IMR-90 (cell line): ENCODE measurements around the gene MYH10. TPM values are rescaled to one million over a fixed set of nuclear protein-coding genes. Genes with fewer than 3 reads are reported as not detected.

Source experiments
- ATAC-seq: fragments of 200-7000 bp; cut with Tn5 transposase; 2 replicates; pipeline ENCODE4 v1.9.1; 2020; ENCODE audit warnings: low read depth, mild to moderate bottlenecking, moderate library complexity
- BruUV-seq: library from RNA; stranded (reverse); fragments of 400-500 nt; replicated peaks from 2 replicates; lab custom pipeline; 2021; lab: Mats Ljungman, UMichigan
- CTCF ChIA-PET: fragments of 300-600 bp; formaldehyde crosslinking; extraction: SDS; loops from one replicate; lab custom pipeline; 2021; ENCODE audit warnings: antibody characterized with exemption; lab: Yijun Ruan, JAX
- POLR2A ChIA-PET: fragments of 300-600 bp; sonication (Branson Sonifier 250); formaldehyde crosslinking; loops from one replicate; lab custom pipeline; 2022; ENCODE audit warnings: antibody characterized with exemption; ENCODE audit not compliant: unreplicated experiment; lab: Charles Lee
- DNase-seq: peaks from one replicate; pipeline ENCODE4 v3.0.0; 2013
- H2AFZ ChIP-seq: replicated peaks from 2 replicates; pipeline ENCODE3; 2013; ENCODE audit warnings: low read length, mild to moderate bottlenecking; ENCODE audit not compliant: poor library complexity
- H2AK5ac ChIP-seq: 2 replicates; pipeline ENCODE4 v1.6.1; 2013; ENCODE audit warnings: low read depth, low read length, inconsistent platforms
- H2AK9ac ChIP-seq: replicated peaks from 2 replicates; pipeline ENCODE3; 2013; ENCODE audit warnings: mild to moderate bottlenecking, low read depth, low read length, moderate library complexity; ENCODE audit not compliant: poor library complexity
- H2BK120ac ChIP-seq: 2 replicates; pipeline ENCODE4 v1.6.1; 2013; ENCODE audit warnings: low read depth, low read length, inconsistent platforms
- H2BK15ac ChIP-seq: 3 replicates; pipeline ENCODE4 v1.6.1; 2013; ENCODE audit warnings: low read depth, low read length, inconsistent platforms
- H2BK20ac ChIP-seq: 2 replicates; pipeline ENCODE4 v1.6.1; 2013; ENCODE audit warnings: low read depth, mild to moderate bottlenecking, inconsistent platforms, low read length, moderate library complexity
- H2BK5ac ChIP-seq: 2 replicates; pipeline ENCODE4 v1.6.1; 2013; ENCODE audit warnings: mild to moderate bottlenecking, low read depth, low read length, inconsistent platforms; ENCODE audit not compliant: poor library complexity, severe bottlenecking
- H3K14ac ChIP-seq: replicated peaks from 2 replicates; pipeline ENCODE4 v1.6.1; 2013; ENCODE audit warnings: low read depth, low read length, inconsistent platforms
- H3K18ac ChIP-seq: 2 replicates; pipeline ENCODE4 v1.6.1; 2013; ENCODE audit warnings: low read depth, low read length, control low read depth
- H3K23ac ChIP-seq: 2 replicates; pipeline ENCODE4 v1.6.1; 2013; ENCODE audit warnings: low read depth, low read length, inconsistent platforms
- H3K27ac ChIP-seq: 2 replicates; pipeline ENCODE4 v1.5.1; 2013; ENCODE audit warnings: mild to moderate bottlenecking, control low read depth, low read length; ENCODE audit not compliant: insufficient read depth
- H3K27me3 ChIP-seq: 2 replicates; pipeline ENCODE4 v1.6.1; 2013; ENCODE audit warnings: low read length; ENCODE audit not compliant: control insufficient read depth, insufficient read depth
- H3K36me3 ChIP-seq: 2 replicates; pipeline ENCODE4 v1.6.1; 2013; ENCODE audit warnings: low read length, mixed read lengths; ENCODE audit not compliant: control insufficient read depth, insufficient read depth
- H3K4ac ChIP-seq: 2 replicates; pipeline ENCODE4 v1.6.1; 2013; ENCODE audit warnings: low read depth, low read length, inconsistent platforms
- H3K4me1 ChIP-seq: 2 replicates; pipeline ENCODE4 v1.6.1; 2013; ENCODE audit warnings: low read length, mixed read lengths; ENCODE audit not compliant: control insufficient read depth, insufficient read depth
- H3K4me2 ChIP-seq: 2 replicates; pipeline ENCODE4 v1.6.1; 2013; ENCODE audit warnings: low read depth, mild to moderate bottlenecking, control low read depth, low read length, moderate library complexity
- H3K4me3 ChIP-seq: 2 replicates; pipeline ENCODE4 v1.5.1; 2013; ENCODE audit warnings: low read depth, mild to moderate bottlenecking, control low read depth, low read length, moderate library complexity; ENCODE audit not compliant: insufficient read depth
- H3K56ac ChIP-seq: 2 replicates; pipeline ENCODE4 v1.6.1; 2013; ENCODE audit warnings: low read length, inconsistent platforms; ENCODE audit not compliant: insufficient read depth; ENCODE audit errors: extremely low read depth
- H3K79me1 ChIP-seq, 2 experiments: 2 replicates each; pipeline ENCODE4 v1.6.1; 2013; ENCODE audit warnings: low read length in 2 of 2, inconsistent platforms in 1 of 2, low read depth in 1 of 2
- H3K9ac ChIP-seq: 2 replicates; pipeline ENCODE4 v1.6.1; 2013; ENCODE audit warnings: low read depth, low read length, control low read depth
- H3K9me1 ChIP-seq: 2 replicates; pipeline ENCODE4 v1.6.1; 2013; ENCODE audit warnings: low read length, inconsistent platforms; ENCODE audit not compliant: insufficient read depth
- H3K9me3 ChIP-seq: 2 replicates; pipeline ENCODE4 v1.6.1; 2013; ENCODE audit warnings: low read length; ENCODE audit not compliant: control insufficient read depth, insufficient read depth
- H4K20me1 ChIP-seq: 2 replicates; pipeline ENCODE4 v1.6.1; 2013; ENCODE audit warnings: low read length, inconsistent platforms; ENCODE audit not compliant: insufficient read depth
- H4K5ac ChIP-seq: 2 replicates; pipeline ENCODE4 v1.6.1; 2013; ENCODE audit warnings: mild to moderate bottlenecking, low read depth, low read length, control low read depth
- H4K8ac ChIP-seq, 2 experiments: 2 replicates each; pipeline ENCODE4 v1.6.1; 2013; ENCODE audit warnings: low read depth in 2 of 2, low read length in 2 of 2, control low read depth in 1 of 2, inconsistent platforms in 1 of 2
- H4K91ac ChIP-seq: 2 replicates; pipeline ENCODE4 v1.6.1; 2013; ENCODE audit warnings: low read depth, low read length, inconsistent platforms; ENCODE audit not compliant: insufficient read depth
- BHLHE40 ChIP-seq: fragments of 150-350 bp; IDR thresholded peaks from 2 replicates; pipeline ENCODE4 v1.6.1; 2016; ENCODE audit warnings: mild to moderate bottlenecking, low read depth, low read length
- CEBPB ChIP-seq: IDR thresholded peaks from 2 replicates; pipeline ENCODE4 v1.6.1; 2012; ENCODE audit warnings: low read depth, low read length, improper control_type of control experiment
- MAZ ChIP-seq: IDR thresholded peaks from 2 replicates; pipeline ENCODE4 v1.6.1; 2012; ENCODE audit warnings: low read depth, mild to moderate bottlenecking, low read length, improper control_type of control experiment, moderate library complexity, borderline replicate concordance
- RAD21 ChIP-seq: IDR thresholded peaks from 2 replicates; pipeline ENCODE4 v1.6.1; 2012; ENCODE audit warnings: low read length, improper control_type of control experiment
- SMC3 ChIP-seq: fragments of 150-350 bp; IDR thresholded peaks from 2 replicates; pipeline ENCODE4 v1.6.1; 2016; ENCODE audit warnings: low read depth, mild to moderate bottlenecking, antibody characterized with exemption, low read length, moderate library complexity
- USF2 ChIP-seq: fragments of 150-350 bp; IDR thresholded peaks from 2 replicates; pipeline ENCODE4 v1.6.1; 2017; ENCODE audit warnings: mild to moderate bottlenecking, antibody characterized with exemption, low read length, low read depth
- WGBS, 2 experiments: methylation state at CpG; one replicate each; pipeline versions ENCODE4 v1.1.5 to v1.1.7; 2013; ENCODE audit warnings: missing lambda C conversion rate in 2 of 2; ENCODE audit not compliant: insufficient read length in 1 of 2; ENCODE audit errors: extremely low coverage in 2 of 2; 5-methylcytosine and 5-hydroxymethylcytosine counted together
- dilution Hi-C: fragments of 300-500 bp; cut with HindIII; formaldehyde crosslinking; loops from one replicate; pipeline ENCODE4 v1.14.3; 2018; ENCODE audit warnings: low sequenced_read_pairs; ENCODE audit not compliant: unreplicated experiment
- in situ Hi-C: fragments of 300-500 bp; cut with MboI; formaldehyde crosslinking; loops from 3 replicates; pipeline ENCODE4 v1.14.3; 2019; ENCODE audit warnings: low sequenced_read_pairs, inconsistent platforms, mixed read lengths
- intact Hi-C: fragments of 100-400 bp; cut with micrococcal nuclease; formaldehyde crosslinking; loops from 2 replicates; pipeline ENCODE4 v1.10.0; 2022
- polyA plus RNA-seq, 3 experiments: library from polyadenylated mRNA; depleted of rRNA; stranded (reverse); fragments of >200 nt; gene quantifications; 2 replicates each; pipeline ENCODE4 v1.2.3, GENCODE V29; 2012; ENCODE audit warnings: low replicate concordance in 1 of 3
- total RNA-seq: library from RNA; depleted of rRNA; stranded (reverse); fragments of >200 nt; gene quantifications from 2 replicates; pipeline ENCODE4 v1.2.3, GENCODE V29; 2012
- TF ChIP-seq, protein P1 (sequence below): conservative IDR thresholded peaks from 2 replicates; pipeline ENCODE4 v1.5.1; 2012; ENCODE audit warnings: mild to moderate bottlenecking, low read depth, low read length, improper control_type of control experiment

The MYH10 gene
- total and polyA plus RNA-seq, 2 of the 4 experiments (the other 2 are of a cell fraction) = 71.2 to 95.2 TPM

GRCh38 chr17:8572764-8573163 lies 57.8 kb downstream of the MYH10 start:
- Histone ChIP-seq H3K4me1 (no peaks in the 10 kb centered on the region), H2BK15ac (no peak overlapping the region), H3K4ac (no peak overlapping the region), H4K5ac (no peak overlapping the region), H3K9me3 (no peaks in the 10 kb centered on the region), H2BK5ac (no peak overlapping the region), H3K18ac (no peak overlapping the region), H3K14ac (no peak overlapping the region), H3K56ac (no peak overlapping the region), H3K4me2 (no peak overlapping the region), H3K36me3 (peaks cover 37% of the 10 kb centered on the region), H3K9ac (no peak overlapping the region), H4K8ac (no peak overlapping the region), H2AFZ (no peak overlapping the region), H3K27ac (no peak overlapping the region; the same call in 1 of the 2 replicates), H4K91ac (no peak overlapping the region), H2AK9ac (no peak overlapping the region), H3K4me3 (no peak overlapping the region), H3K27me3 (no peaks in the 10 kb centered on the region), H2BK120ac (no peak overlapping the region), H2BK20ac (no peak overlapping the region), H3K9me1 (0 out of 2 replicates have a peak, but pooled peaks cover 2% of the 10 kb centered on the region), H2AK5ac (no peak overlapping the region), H3K79me1 (peaks cover 2 to 5% of the 10 kb centered on the region in 2 experiments; a peak in 1 of 4 replicates), H4K20me1 (no peaks in the 10 kb centered on the region), H3K23ac (no peak overlapping the region)
- ATAC-seq = no peak
- dilution Hi-C loops (no loop called here), in situ Hi-C loops (loop anchor here (10.0 kb wide), 1 partner anchor 172 kb away; the partner anchor contains the start of gene CCDC42), intact Hi-C loops (loop anchor here (2.0 kb wide), 1 partner anchor 174 kb away; no protein-coding TSS in a partner anchor)
- CTCF ChIA-PET = no interaction called here
- no CpG with 5 or more reads among the region's 1 CpG for WGBS, 2 experiments
- DNase-seq = no peak
- BruUV-seq = no TSS peak
- TF ChIP-seq RAD21 (peak; percentile 43), CEBPB (no peak), USF2 (no peak), SMC3 (peak; percentile 48), MAZ (no peak), BHLHE40 (no peak)
- TF ChIP-seq, protein P1, sequence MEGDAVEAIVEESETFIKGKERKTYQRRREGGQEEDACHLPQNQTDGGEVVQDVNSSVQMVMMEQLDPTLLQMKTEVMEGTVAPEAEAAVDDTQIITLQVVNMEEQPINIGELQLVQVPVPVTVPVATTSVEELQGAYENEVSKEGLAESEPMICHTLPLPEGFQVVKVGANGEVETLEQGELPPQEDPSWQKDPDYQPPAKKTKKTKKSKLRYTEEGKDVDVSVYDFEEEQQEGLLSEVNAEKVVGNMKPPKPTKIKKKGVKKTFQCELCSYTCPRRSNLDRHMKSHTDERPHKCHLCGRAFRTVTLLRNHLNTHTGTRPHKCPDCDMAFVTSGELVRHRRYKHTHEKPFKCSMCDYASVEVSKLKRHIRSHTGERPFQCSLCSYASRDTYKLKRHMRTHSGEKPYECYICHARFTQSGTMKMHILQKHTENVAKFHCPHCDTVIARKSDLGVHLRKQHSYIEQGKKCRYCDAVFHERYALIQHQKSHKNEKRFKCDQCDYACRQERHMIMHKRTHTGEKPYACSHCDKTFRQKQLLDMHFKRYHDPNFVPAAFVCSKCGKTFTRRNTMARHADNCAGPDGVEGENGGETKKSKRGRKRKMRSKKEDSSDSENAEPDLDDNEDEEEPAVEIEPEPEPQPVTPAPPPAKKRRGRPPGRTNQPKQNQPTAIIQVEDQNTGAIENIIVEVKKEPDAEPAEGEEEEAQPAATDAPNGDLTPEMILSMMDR = peak; percentile 38
- POLR2A ChIA-PET = no interaction called here
